Adrenal gland (tissue), 5 donors: ENCODE results near the gene HLCS.

Source experiments
- POLR2A ChIP-seq, 2 donors: fragments of 450-650 bp; IDR thresholded peaks; one replicate each; pipeline ENCODE4 v1.6.1; 2017; ENCODE audit warnings: antibody characterized with exemption in 2 of 2, mild to moderate bottlenecking in 2 of 2, moderate library complexity in 1 of 2
- TF ChIP-seq, protein P1 (sequence below), 6 experiments: fragments of 450-650 bp in 4 of 6; fragments of 200-600 bp in 2 of 6; sonication (generic) in 1 of 6; IDR thresholded peaks; 1 replicate in 5 of 6; 2 replicates in 1 of 6; pipeline versions ENCODE4 v1.5.1 to v1.8.0; 2016 to 2021; ENCODE audit warnings: antibody characterized with exemption in 6 of 6, mild to moderate bottlenecking in 2 of 6, moderate library complexity in 1 of 6
- donor health status: DM: no; HTN: no; CAD: no.

GRCh38 chr21:36788120-36788638, 178.3 kb downstream of the HLCS start:
- TF ChIP-seq, protein P1, sequence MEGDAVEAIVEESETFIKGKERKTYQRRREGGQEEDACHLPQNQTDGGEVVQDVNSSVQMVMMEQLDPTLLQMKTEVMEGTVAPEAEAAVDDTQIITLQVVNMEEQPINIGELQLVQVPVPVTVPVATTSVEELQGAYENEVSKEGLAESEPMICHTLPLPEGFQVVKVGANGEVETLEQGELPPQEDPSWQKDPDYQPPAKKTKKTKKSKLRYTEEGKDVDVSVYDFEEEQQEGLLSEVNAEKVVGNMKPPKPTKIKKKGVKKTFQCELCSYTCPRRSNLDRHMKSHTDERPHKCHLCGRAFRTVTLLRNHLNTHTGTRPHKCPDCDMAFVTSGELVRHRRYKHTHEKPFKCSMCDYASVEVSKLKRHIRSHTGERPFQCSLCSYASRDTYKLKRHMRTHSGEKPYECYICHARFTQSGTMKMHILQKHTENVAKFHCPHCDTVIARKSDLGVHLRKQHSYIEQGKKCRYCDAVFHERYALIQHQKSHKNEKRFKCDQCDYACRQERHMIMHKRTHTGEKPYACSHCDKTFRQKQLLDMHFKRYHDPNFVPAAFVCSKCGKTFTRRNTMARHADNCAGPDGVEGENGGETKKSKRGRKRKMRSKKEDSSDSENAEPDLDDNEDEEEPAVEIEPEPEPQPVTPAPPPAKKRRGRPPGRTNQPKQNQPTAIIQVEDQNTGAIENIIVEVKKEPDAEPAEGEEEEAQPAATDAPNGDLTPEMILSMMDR (IDR thresholded peaks at IDR 0.05): no peak
- no peak for TF ChIP-seq POLR2A (IDR thresholded peaks at IDR 0.05)
